ENCODE results near the gene ACVRL1.
A peak's percentile ranks its signal among the peaks of the same experiment; 100 is the strongest.

Gene ACVRL1

GRCh38 chr12:51970904-51971646, 63.8 kb downstream of the ACVRL1 start:
- DNase-seq, result peak; percentile 39

- peak; percentile 47 for DNase-seq
Observed at GRCh38 chr12:51971679-51972421, 64.5 kb downstream of the ACVRL1 start.

GRCh38 chr12:51972422-51972812, 65.1 kb downstream of the ACVRL1 start:
- peak; percentile 67 for DNase-seq

DNA sequence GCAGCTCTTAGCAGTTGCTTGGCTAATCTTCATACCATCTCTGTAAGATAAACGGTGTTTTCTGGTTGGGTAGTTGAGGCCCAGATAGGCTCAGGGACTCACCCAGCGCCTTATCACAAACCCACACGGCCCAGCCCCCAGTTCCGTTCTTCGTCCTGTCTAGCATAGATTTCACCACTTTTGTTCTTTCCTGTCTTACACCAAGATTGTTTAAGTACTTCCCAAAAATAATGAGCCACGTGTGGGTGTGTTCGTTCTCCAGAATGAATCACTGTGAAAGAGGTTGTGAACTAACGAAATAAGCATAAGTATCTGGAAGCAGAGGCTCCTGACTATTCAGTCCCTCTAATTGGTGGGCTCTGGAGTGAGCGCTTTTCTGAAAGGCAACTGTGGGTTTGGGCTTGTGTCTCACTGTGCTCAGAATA, 65.6 kb downstream of the ACVRL1 start:
- peak; percentile 94 for DNase-seq

Data from hematopoietic multipotent progenitor cell treated with erythropoietin and hydrocortisone succinate and interleukin-3 and kit ligand, for 6 days (in vitro differentiated cells).